Metanephros (tissue), 1 donor: ENCODE measurements around the gene FAM153A. TPM values are rescaled to one million over a fixed set of nuclear protein-coding genes. Genes with fewer than 3 reads are reported as not detected.

Source experiments
- total RNA-seq: library from RNA; depleted of rRNA; stranded (reverse); fragments of >200 nt; gene quantifications from one replicate; pipeline ENCODE4 v1.2.3, GENCODE V29; 2014

The FAM153A gene
- 0.58 TPM for total RNA-seq

GRCh38 chr5:177782792-177783633 lies at the start of gene FAM153A:
TSS of gene FAM153A (minus strand) at chr5:177782899.

Other genes with a start within 250 kb of the FAM153A start
- 50.7 TPM for gene FAM193B, start 228.3 kb downstream of the FAM153A start, total RNA-seq
- 91.2 TPM for gene TMED9, start 190.7 kb downstream of the FAM153A start, total RNA-seq
- 34.8 TPM for gene B4GALT7, start 182.8 kb downstream of the FAM153A start, total RNA-seq
- gene PROP1, start 213.3 kb upstream of the FAM153A start, total RNA-seq = not detected